GM18858 (cell line): ENCODE data around the gene ATOH8.

Experiments
- ATAC-seq: cut with Tn5 transposase; IDR thresholded peaks from one replicate; pipeline ENCODE4 v1.9.1; 2021; ENCODE audit not compliant: unreplicated experiment

The ATOH8 gene

GRCh38 chr2:85800586-85800985, 46.8 kb downstream of the ATOH8 start:
- no peak for ATAC-seq

- ATAC-seq: no peak
These were observed 48.1 kb downstream of the ATOH8 start for GRCh38 chr2:85801871-85802270.

- ATAC-seq: no peak
These were observed 48.7 kb downstream of the ATOH8 start for GRCh38 chr2:85802354-85803103.

DNA sequence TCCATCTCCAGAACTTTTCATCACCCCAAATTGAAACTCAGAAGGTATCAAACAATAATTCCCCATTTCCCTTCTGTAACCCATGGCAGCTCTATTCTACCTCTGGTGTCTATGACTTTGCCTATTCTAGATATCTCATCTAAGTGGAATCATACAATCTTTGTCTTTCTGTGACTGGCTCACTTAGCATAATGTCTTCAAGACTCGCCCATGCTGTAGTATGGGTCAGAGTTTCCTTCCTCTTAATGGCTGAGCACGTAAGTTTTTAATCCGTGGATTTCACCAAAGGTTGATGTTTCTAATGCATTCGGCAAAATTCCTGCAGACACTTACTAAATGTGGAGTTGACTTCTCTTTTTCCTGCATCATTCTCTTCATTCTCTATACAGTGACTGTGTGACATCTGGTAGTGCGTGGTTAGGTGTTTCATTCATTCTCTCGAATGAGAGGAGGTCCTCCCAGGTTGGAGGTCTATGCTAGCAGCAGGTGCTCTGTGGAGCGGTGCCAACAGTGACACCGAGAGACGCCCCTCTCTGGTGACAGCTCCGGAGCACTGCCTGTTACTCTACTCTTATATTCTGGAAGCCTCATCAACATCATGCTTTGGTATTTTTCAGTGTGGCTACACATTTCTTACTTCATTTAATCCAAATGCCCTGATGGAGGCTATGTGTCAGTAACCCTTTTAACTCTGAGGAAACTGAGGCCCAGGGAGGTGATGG, 50.1 kb downstream of the ATOH8 start:
- no peak for ATAC-seq

DNA sequence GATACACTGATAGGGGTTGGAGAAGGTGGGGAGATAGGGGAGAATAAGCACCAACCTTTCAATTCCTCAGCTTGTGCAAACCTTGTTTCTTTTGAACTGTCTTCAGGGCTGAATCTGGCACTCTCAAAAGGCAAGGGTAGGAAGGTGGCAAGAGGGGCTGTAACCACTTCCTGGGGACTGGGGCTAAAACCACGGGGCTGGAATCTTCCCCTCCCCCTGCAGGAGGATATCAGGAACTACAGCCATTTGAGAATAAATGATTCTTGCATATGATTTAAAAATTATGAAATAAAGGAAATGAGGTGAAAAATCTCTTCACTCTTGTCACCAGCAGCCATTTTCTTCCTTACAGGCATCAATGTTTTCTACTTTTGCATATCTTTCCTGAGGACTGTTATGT, 50.8 kb downstream of the ATOH8 start:
- ATAC-seq: no peak

GRCh38 chr2:85806358-85807118, 52.7 kb downstream of the ATOH8 start:
- no peak for ATAC-seq

DNA sequence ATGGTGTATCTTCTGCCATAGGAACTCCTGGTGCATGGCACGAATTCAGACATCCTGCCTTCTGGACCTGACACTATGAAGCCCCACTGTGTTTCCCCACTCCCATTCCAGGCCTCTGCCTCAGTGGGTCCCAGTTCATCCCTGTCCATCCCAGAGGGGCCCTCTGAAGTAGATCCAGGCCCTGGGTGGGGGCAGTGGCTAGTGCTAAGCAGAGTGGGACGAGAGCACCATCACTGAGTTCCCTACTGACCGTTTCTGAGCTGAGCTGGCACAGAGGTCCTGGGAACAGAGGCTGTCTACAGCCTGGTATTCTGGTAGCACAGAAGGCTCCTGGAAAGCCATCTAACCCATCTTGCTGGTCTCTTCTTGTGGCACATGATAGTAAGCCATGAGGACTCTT, 54.0 kb downstream of the ATOH8 start:
- no peak for ATAC-seq

GRCh38 chr2:85810371-85811179, 56.8 kb downstream of the ATOH8 start:
- no peak for ATAC-seq

DNA sequence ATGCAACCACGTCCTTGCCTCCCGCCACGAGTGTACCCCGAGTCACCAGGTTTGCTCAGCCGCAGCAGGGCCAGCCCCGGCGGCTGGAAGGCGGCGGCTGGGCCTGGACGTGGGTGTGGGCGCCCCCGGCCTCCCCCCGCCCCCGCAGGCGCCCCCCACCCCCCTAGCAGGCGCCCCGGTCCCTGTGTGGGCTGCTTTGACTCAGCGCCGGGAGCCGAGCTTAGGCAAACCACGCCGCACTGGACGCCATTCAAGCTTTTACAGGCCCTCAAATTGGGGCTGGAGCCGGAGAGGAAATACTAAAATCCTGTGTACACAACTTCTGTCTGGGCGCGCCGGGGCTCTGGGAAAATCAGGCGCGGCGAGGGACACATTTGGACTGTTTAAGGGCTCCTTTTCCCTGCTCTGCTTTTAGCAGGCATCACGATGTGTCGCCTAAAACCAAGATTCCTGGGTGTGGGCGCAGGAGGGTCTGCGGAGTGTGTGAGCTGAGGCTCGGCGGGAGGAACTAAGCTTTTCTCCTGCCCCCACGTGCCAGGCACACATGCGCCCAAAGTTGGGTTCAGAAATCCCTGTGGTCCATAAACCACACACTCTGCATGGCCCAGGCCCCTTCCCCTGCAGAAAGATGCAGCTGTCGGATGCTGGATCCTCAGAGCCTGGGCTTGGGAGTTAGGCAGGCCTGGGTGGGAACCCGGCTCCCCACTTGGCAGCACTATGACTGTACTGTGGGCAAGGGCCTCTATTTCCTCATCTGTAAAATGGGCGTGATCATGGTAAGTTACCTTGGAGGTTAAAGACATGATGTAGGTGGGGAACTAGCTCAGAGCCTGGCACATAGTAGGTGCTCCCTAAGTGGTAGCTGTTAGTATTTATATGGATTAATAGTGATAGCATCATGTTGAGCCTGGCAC, 57.6 kb downstream of the ATOH8 start:
- no peak for ATAC-seq

DNA sequence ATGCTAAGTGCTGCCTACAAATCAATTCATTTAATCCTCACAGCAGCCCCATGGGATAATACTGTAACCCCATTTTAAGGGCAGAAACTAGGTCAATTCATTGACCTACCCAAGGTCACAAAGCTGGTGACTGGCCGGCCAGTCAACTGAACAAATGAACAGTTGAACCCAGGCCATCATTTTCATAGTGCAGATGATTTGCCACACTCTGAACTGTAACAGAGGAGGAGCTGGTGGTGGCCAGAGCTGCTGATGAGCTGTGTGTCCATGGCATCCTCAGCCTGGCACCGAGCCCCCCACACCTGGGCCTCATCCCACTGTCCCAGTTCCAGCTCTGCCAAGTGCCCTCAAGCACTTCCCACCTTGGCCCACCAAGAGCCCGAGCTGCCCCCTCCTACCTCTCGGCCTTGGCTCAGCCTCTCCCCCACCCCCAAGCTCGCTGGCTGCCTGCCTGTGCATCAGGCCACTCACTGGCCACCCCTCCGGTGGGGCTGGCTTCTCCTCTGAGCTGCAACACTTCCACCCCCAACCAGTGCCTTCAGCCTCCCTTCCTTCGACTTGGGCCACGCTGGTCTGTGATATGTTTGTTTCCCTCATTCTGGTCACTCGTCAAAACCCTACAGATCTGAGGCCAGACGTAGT, 58.4 kb downstream of the ATOH8 start:
- ATAC-seq: no peak

GRCh38 chr2:85813211-85813981, 59.6 kb downstream of the ATOH8 start:
- no peak for ATAC-seq

DNA sequence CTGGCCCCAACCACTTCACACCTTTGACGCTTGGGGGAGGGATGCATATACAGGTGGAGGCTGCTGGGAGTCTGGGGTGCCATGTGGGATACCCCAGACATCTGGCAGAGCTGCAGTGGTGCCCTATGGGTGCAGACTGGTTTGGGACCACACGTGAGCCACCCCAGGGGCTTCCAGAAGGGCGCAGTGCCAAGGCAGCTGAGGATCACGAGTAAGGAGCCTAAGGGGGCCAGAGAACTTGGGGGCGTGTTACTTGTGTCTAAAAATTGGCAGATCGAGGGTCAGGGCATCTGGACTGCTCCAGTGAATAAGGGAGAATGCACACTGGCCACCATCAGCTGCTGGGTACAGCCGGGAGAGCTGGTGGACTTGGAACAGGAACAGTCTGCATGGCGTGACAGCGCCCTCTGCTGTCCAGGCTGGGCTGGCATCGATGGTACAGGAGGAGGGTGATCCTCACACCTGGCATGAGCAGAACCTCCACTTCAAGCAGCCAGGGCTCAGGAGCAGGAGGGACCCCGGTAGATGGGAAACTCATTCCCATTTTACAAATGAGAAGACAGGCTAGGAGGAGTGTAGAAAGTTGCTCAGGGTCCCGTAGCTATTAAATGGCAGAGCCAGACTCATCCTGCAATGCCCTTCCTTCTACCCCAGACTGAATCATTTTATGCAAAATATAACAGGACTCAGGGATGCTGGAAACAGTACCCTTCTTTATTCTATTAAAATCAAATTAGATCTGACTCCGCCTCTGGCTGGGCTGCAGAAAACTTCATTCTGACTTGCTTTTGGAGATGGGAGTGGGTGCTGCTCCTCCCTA, 60.4 kb downstream of the ATOH8 start:
- ATAC-seq: no peak

- no peak for ATAC-seq
These were observed 61.2 kb downstream of the ATOH8 start for GRCh38 chr2:85814802-85815550.

GRCh38 chr2:85819811-85820510, 66.2 kb downstream of the ATOH8 start:
- ATAC-seq: no peak

- no peak for ATAC-seq
These were observed 69.0 kb downstream of the ATOH8 start for GRCh38 chr2:85822766-85823165.

GRCh38 chr2:85823951-85824350, 70.2 kb downstream of the ATOH8 start:
- ATAC-seq: no peak
